GM12874 (cell line): ENCODE measurements around the gene ANKRD23.

Source experiments
- CTCF ChIP-seq: IDR thresholded peaks from 2 replicates; pipeline ENCODE4 v1.5.1; 2011; ENCODE audit warnings: low read depth, mild to moderate bottlenecking, control low read depth, low read length, moderate library complexity; ENCODE audit not compliant: insufficient read depth

Gene ANKRD23

GRCh38 chr2:96857667-96858372, 14.0 kb upstream of the ANKRD23 start, which contains the start of gene ANKRD39:
Gene ANKRD39, minus strand, starts transcription at chr2:96858016. Its CDS starts 29 bp downstream, at chr2:96857987.
- TF ChIP-seq CTCF: peak; percentile 93

GRCh38 chr2:96856776-96857666, 13.2 kb upstream of the ANKRD23 start:
- no peak for TF ChIP-seq CTCF

GRCh38 chr2:96853321-96853720, 9.5 kb upstream of the ANKRD23 start:
- TF ChIP-seq CTCF: no peak

GRCh38 chr2:96852667-96853066, 8.8 kb upstream of the ANKRD23 start:
- TF ChIP-seq CTCF: no peak

GRCh38 chr2:96848264-96848663, 4.4 kb upstream of the ANKRD23 start:
- TF ChIP-seq CTCF: no peak

- no peak for TF ChIP-seq CTCF
These were observed 3.8 kb upstream of the ANKRD23 start for GRCh38 chr2:96847586-96847985.

- TF ChIP-seq CTCF: no peak
These were observed 3.0 kb upstream of the ANKRD23 start for GRCh38 chr2:96846825-96847224.
